ENCODE measurements around the gene POLR3C.

GRCh38 chr1:145879775-145880174 lies 55.8 kb downstream of the POLR3C start:
- TF ChIP-seq EZH2 (IDR thresholded peaks at IDR 0.05) (no peak), POLR2AphosphoS5 (IDR thresholded peaks at IDR 0.05; ENCODE audit: borderline replicate concordance, low read depth, low read length) (no peak), FOXP2 (optimal IDR thresholded peaks at IDR 0.05; ENCODE audit: control extremely low read depth, extremely low read length, insufficient read depth) (no peak)

Measured in SK-N-MC (cell line).